GM12874 (cell line): ENCODE results near the gene SRRD.

ENCODE experiments used
- TF ChIP-seq, protein P1 (sequence below): IDR thresholded peaks from 2 replicates; pipeline ENCODE4 v1.5.1; 2011; ENCODE audit warnings: low read depth, mild to moderate bottlenecking, control low read depth, low read length, moderate library complexity; ENCODE audit not compliant: insufficient read depth

The SRRD gene

DNA sequence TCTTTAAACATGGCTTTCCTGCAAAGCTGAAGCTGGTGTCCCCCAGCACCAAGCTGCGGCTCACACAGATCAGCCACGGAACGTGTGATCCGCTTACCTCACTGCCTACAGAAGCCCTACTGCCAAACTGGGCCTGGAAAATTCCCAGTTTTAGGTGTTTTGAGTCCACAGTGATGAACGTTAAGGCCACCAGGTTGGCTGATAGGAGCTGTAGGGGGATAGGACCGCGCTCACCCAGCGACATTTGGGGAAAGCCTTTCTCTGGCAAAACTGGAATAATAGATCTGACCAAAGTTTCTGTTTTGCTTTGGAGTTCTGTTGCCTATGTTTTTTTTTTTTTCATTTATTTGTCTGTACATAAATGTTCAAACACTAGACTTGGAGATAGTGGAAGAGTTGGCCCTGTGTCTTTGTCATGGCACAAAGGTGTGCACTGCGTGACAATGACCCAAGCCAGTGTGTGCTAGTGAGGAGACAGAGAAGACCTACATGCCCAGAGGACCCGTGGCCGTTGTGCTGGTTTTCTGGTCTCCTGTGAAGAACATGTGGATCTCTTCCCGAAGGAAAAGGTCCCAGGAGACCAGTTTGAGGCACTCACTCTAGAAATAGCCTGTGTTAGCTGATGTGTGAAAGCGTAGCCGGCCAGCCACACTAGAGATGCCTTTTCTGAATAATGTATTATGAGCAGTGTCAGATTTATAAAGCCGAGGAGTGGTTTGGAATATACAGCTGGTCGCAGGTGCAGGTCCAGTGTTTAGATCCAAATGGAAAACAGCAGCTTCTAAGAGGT, 39.6 kb upstream of the SRRD start:
- TF ChIP-seq, protein P1, sequence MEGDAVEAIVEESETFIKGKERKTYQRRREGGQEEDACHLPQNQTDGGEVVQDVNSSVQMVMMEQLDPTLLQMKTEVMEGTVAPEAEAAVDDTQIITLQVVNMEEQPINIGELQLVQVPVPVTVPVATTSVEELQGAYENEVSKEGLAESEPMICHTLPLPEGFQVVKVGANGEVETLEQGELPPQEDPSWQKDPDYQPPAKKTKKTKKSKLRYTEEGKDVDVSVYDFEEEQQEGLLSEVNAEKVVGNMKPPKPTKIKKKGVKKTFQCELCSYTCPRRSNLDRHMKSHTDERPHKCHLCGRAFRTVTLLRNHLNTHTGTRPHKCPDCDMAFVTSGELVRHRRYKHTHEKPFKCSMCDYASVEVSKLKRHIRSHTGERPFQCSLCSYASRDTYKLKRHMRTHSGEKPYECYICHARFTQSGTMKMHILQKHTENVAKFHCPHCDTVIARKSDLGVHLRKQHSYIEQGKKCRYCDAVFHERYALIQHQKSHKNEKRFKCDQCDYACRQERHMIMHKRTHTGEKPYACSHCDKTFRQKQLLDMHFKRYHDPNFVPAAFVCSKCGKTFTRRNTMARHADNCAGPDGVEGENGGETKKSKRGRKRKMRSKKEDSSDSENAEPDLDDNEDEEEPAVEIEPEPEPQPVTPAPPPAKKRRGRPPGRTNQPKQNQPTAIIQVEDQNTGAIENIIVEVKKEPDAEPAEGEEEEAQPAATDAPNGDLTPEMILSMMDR: no peak

DNA sequence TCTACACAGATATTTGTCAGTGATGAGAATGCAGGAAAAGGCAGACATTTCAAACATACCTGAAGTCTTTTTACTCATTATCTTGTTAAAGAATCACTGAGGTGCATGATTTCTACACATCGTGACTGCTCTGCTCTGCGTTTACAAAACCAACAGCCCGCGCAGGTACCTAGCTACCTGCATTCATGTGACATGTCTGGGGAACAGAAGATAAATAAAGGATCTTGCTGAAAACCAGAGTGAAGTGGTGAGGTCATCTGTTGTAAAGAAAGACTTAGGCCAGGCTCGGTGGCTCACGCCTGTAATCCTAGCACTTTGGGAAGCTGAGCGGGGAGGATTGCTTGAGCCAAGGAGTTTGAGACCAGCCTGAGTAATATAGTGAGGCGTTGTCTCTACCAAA, 38.9 kb upstream of the SRRD start:
- TF ChIP-seq, protein P1: no peak

DNA sequence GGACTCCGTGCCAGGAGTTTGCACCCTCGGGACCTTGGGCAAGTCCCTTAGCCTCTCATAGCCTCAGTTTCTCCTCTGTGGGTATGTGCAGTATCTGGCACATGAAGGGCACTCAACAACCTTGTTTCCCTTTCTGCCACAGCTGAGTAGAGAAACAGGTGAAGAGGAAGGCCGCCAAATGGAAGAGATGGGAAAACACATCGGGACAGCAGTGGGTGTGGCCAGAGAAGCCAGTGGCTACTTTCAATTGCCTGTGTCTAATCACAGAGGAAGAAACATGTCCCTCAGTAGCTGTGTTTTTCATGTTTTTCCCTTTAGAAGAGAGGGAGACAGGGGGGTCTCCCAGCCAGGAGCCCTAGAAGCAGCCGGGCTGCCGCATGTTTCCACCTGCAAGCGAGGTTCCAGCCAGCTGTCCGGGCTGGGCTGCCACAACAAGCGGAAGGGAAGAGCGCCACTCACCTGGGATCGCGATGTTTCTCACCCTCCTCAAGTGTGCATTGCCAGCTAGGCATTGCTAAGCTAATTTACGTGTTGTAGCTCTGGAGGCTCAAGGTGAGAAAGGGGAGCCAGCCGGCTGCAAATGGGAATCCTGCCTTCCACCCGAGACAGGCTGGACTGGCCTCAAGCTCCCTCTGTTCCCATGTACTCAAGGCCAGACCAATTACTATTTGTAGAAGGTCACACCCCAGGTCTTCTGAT, 38.0 kb upstream of the SRRD start:
- TF ChIP-seq, protein P1: no peak

DNA sequence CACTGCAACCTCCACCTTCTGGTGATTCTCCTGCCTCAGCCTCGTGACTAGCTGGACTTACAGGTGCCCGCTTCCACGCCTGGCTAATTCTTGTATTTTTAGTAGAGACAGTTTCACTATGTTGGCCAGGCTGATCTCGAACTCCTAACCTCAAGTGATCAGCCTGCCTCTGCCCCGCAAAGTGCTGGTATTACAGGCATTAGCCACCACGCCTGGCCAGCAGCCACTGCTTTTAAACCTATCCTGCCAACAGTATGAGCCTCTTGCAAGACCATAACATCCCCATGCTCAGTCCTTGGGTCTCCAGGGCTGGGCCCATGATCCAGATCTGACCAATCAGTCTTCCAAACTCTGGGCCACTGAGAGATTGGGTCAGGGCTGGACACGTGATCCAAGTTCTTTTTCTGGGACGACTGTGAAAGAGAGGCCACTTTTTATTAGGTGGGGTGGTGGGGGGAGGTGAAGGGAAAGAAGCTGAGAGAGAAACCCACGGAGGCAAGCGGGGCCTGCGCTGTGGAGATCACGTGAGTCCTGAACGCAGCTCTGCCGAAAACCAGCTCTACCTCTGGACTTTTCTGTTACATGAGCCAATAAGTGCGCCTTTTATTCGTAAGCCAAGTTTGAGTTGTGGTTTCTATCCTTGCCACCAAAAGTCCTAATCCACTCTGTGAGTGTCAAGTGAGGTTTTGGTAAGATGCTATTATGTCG, 36.7 kb upstream of the SRRD start:
- TF ChIP-seq, protein P1: no peak

DNA sequence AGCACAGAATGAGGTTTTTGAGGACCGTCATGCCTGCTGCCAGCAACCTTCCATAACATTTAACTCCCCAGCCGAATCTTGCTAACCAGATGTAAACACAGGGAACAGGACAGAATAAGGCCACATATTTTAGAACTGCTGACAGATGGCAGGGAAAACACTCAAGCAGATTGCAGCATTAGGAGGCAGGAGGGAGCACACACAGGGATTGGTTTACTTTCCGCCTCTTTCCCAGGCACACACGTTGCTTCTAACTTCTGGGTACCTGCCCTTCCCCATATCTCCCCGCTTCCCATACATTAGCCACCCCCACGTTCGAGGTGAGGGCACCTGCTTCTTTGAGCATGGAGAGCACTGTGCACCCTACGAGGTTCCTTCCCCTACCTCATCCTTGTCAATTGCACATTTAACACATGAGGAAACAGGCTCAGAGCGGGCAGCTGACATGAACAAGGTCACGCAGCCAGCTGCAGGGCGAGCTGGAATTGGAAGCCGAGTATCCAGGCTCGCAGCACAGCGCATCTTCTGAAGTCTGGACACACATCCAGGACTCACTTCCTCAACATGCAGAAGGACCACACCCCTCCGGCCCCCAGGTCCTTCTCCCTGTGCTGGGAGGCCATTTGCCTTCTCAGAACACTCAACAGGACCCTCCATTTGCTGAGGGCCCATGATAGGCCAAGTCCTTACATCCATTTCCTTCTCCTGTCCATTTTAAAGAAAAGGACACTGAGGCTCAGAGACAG, 35.9 kb upstream of the SRRD start:
- TF ChIP-seq, protein P1: no peak

DNA sequence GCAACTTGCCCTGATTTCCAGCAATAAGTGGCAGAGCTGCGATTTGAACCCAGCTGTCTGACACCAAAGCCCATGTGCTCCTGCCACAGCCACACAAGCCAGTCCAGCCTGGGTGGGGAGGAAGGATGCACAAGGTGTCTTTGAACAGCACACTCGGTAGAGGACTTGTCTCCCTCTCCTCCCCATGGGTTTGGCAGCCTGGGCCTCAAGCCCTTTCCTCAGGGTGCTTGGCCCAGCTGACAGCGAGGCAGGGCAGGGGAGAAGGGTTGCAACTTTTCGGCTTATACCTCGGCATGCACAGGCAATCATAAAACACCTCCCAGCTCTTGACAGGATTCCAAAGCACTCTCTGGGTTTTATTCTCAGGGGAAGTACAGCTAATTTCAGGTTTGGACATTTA, 35.3 kb upstream of the SRRD start:
- TF ChIP-seq, protein P1: no peak
